ENCODE results near the gene SNX6.
A peak's percentile ranks its signal among the peaks of the same experiment; 100 is the strongest.
"Not testable (repeated sequence)": the region's sequence is repeated elsewhere in the genome, so short reads cannot be mapped to it uniquely, and the experiment has no call there.

The SNX6 gene

GRCh38 chr14:34629657-34630529 is at the start of gene SNX6:
TSS of gene SNX6 (minus strand) at chr14:34630148. CDS start at chr14:34630116, 32 bp downstream.
- peak; percentile 77 to 85 for DNase-seq

- no peak for DNase-seq
Observed at GRCh38 chr14:34678735-34679134, 48.8 kb upstream of the SNX6 start.

- DNase-seq = no peak
Observed at GRCh38 chr14:34678306-34678705, 48.4 kb upstream of the SNX6 start.

- DNase-seq = no peak
Observed at GRCh38 chr14:34676516-34677211, 46.7 kb upstream of the SNX6 start.

- DNase-seq = no peak
Observed at GRCh38 chr14:34673702-34674101, 43.8 kb upstream of the SNX6 start.

GRCh38 chr14:34671716-34672115 is 41.8 kb upstream of the SNX6 start:
- DNase-seq = no peak

GRCh38 chr14:34668111-34668510 is 38.2 kb upstream of the SNX6 start:
- DNase-seq = no peak

- DNase-seq = no peak
Observed at GRCh38 chr14:34667007-34667406, 37.1 kb upstream of the SNX6 start.

- peak in 1 of 2 donors; percentile 15 for DNase-seq
Observed at GRCh38 chr14:34665785-34666435, 36.0 kb upstream of the SNX6 start.

GRCh38 chr14:34662561-34663088 is 32.7 kb upstream of the SNX6 start:
- DNase-seq = no peak

- no peak for DNase-seq
Observed at GRCh38 chr14:34660796-34661195, 30.8 kb upstream of the SNX6 start.

- no peak for DNase-seq
Observed at GRCh38 chr14:34655959-34656358, 26.0 kb upstream of the SNX6 start.

GRCh38 chr14:34653073-34653472 is 23.1 kb upstream of the SNX6 start:
- not testable (repeated sequence) for DNase-seq

- DNase-seq = not testable (repeated sequence)
Observed at GRCh38 chr14:34652348-34652747, 22.4 kb upstream of the SNX6 start.

- DNase-seq = no peak
Observed at GRCh38 chr14:34650786-34651584, 21.0 kb upstream of the SNX6 start.

GRCh38 chr14:34650006-34650405 is 20.1 kb upstream of the SNX6 start:
- not testable (repeated sequence) for DNase-seq

GRCh38 chr14:34649344-34649743 is 19.4 kb upstream of the SNX6 start:
- no peak for DNase-seq

- DNase-seq = no peak
Observed at GRCh38 chr14:34646570-34647255, 16.8 kb upstream of the SNX6 start.

GRCh38 chr14:34643361-34643760 is 13.4 kb upstream of the SNX6 start:
- no peak for DNase-seq

GRCh38 chr14:34642595-34642994 is 12.6 kb upstream of the SNX6 start:
- no peak for DNase-seq

GRCh38 chr14:34640826-34641225 is 10.9 kb upstream of the SNX6 start:
- DNase-seq = no peak

- not testable (repeated sequence) for DNase-seq
Observed at GRCh38 chr14:34634360-34634771, 4.4 kb upstream of the SNX6 start.

All from activated CD4-positive, alpha-beta T cell treated with anti-CD3 and anti-CD28 coated beads for 4 hours (primary cell).